Stimulated activated CD4-positive, alpha-beta T cell treated with anti-CD3 and anti-CD28 coated beads, Interleukin-2, amount 100 ng/mL, for 24 hours (primary cell): ENCODE measurements around the gene PAFAH1B1.
A peak's percentile ranks its signal among the peaks of the same experiment; 100 is the strongest.
"Not testable (repeated sequence)": the region's sequence is repeated elsewhere in the genome, so short reads cannot be mapped to it uniquely, and the experiment has no call there.

ENCODE experiments used
- DNase-seq, 2 donors: peaks; one replicate each; pipeline ENCODE4 v3.0.0-alpha.2; 2020

PAFAH1B1 gene

GRCh38 chr17:2690165-2691068, 97.0 kb downstream of the PAFAH1B1 start:
- DNase-seq, result no peak

DNA sequence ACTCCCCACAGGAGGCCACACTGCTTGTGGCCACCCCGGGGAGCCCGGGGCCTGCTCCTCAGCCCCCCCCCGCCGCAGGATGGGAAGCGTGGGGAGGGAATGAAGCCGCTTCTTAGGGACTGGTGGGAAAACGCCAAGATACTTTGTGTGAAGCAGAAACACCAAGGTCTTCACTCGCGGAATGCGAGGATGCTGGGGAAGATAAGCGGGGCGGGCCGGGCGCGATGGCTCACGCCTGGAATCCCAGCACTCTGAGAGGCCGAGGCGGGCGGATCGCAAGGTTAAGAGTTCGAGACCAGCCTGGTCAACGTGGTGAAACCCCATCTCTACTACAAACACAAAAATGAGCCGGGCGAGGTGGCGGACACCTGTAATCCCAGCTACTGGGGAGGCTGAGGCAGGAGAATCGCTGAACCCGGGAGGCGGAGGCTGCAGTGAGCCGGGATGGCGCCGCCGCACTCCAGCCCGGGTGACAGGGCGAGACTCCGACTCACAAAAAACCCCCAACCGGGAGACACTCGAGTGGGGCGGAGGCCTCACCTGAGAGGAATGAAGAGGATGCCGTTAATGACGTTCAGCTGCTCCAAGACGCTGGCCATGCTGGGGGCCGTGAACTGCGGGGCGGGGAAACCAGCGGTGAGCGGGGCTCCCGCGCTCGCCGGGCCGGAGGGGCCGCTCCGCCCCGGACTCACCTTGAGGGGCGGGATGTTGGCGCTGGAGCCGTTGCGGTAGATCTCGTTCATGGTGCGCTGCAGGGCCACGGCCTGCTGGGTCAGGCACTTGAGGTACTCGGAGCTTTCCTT, 97.8 kb downstream of the PAFAH1B1 start:
- no peak for DNase-seq

- DNase-seq, result peak in 1 of 2 donors; percentile 15
Measured at GRCh38 chr17:2691965-2692780, 98.7 kb downstream of the PAFAH1B1 start.

GRCh38 chr17:2692781-2693135, 99.3 kb downstream of the PAFAH1B1 start:
- DNase-seq, result peak in 1 of 2 donors; percentile 8

- DNase-seq, result peak in 1 of 2 donors; percentile 13
Measured at GRCh38 chr17:2693561-2694380, 100.3 kb downstream of the PAFAH1B1 start.

DNA sequence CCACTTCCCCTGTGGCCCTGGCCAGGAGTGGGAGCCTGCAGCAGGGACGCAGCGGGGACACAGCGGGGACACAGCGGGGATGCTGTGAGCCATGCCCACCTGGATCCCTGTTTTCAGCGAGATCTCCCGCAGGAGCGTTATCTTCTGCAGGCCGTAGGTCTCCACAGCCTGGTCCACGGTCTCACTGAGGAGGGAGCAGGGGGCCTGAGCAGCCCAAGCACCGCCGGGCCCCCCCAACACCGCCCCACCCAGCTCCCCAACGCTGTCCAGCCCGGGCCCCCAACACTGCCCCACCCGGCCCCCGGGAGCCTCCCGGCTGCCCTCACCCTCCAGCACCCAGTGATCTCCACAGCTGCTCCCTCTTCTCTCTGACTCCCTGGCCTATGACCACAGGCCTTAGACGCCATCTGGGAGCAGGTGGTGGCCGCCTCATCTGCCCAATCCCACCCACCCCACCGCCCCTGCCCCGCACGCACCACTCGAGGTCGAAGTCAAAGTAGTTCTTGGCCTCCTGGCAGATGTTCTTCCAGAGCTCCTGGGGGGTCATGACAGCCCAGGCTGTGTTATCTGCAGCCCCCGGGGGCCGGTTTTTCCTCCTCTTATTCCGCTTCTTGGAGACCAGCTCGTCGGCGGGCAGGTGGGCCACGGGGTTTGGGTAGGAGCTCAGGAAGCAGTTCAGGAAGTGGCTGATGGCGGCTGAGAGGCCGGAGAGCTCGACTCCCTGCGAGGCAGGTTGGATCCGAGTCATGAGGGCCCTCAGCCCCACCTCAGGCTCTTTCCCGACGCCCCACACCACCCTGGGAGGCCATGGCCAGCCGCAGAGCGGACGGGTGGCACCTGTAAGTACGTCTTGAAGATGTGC, 101.2 kb downstream of the PAFAH1B1 start:
- no peak for DNase-seq

DNA sequence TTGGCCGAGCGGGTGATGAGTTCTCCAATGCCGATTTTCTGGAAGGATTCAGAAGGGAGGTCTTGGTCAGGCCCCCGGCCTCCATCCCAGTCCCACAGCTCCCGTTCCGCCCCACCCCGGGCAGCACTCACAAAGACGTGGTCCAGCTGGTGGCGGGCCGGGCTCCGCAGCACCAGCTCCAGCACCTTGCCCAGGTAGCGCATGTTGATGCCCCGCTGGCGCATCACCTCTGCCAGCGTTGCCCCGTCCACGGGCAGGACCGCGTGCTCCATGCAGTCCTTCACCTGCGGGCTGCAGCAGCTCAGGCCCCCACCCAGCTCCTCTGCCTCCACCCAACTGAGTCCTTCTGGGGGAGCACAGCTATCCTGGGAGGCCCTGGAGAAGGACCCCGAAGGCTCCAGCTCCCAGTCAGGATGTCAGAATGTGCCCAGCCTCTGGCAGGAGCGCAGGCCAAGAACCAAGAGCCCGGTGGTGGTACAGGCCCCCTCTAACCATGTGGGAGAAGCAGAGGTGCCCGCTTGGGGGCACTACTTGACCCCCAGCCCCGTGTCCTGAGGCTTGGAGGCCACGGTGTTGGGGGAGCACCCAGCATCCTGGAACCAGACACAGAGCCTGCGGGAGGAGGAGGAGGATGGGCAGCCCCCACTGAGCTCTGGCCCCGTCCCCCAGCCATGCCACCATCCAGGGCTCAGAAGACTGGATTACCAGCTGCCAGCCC, 101.9 kb downstream of the PAFAH1B1 start:
- peak in 1 of 2 donors; percentile 15 for DNase-seq

GRCh38 chr17:2695961-2696760, 102.7 kb downstream of the PAFAH1B1 start:
- peak in 1 of 2 donors; percentile 8 for DNase-seq

- no peak for DNase-seq
Measured at GRCh38 chr17:2697611-2698162, 104.2 kb downstream of the PAFAH1B1 start.

DNA sequence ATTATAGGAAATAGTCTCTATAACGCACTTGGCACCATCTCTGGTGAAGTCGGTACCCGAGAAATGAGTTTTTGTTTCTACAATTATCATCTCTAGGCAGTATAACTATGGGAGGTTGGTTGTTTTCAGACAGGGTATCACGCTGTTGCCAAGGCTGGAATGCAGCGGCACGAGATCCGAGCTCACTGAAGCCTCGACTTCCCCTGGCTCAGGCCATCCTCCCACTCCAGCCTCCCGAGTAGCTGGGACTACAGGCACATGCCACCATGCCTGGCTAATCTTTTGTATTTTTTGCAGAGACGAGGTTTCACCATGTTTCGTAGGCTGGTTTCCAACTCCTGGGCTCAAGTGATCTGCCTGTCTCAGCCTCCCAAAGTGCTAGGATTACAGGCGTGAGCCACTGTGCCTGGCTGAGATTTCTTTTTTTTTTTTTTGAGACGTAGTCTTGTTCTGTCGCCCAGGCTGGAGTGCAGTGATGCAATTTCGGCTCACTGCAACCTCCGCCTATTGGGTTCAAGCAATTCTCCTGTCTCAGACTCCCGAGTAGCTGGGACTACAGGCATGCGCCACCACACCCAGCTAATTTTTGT, 105.9 kb downstream of the PAFAH1B1 start:
- DNase-seq, result not testable (repeated sequence)

DNA sequence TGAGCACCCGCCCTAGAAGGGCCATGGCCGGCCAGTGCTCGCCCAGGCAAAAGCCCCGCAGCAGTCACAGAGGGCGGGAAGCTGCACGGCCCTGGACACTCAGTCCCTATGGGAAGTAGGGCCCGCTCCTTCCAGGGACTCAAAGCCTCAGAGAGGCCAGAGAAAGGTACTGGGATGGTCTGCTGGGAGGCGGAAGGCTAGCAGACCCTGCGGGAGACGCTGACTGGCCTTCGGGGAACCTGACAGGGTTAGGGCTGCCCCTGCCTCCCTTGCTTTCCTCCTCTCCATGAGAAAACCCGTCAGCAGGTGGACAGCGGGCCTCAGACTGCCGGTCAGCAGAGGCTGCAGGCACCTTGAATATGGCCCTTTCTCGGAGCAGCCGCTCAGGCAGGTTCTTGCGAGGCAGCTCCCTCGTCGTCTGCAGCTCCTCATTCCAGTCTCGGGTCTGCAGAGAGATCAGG, 106.6 kb downstream of the PAFAH1B1 start:
- no peak for DNase-seq

DNA sequence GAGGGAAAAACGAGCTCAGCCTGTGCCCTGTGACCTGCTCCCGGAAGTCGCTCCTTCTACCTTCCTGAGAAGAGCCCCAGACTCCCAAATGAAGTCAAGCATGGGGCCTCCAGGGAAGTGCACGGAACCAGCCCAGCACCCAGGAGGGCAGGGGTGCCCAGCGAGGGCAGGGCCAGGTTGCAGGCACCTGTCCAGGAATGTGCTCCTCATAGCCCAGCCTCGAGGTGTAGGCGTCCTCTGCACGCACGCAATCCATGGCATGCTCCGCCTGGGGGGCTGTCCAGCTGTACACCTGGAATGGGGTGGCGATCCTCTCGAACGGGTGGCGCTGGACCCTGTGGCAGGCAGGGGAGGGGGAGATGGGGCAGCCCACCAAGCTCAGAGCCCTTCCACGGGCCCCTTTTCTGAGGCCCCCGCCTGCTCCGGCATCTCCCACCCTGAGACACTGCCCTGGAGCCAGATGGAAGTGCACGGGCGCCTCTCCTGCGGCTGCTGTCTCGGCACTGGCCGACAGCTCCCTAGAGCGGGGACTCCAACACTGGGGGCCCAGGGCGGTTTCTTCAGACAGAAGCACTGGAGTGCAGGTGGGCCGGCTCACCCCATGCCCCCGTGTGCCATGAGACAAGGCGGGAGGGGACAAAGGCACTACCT, 107.2 kb downstream of the PAFAH1B1 start:
- DNase-seq, result no peak

GRCh38 chr17:2701161-2701995, 107.9 kb downstream of the PAFAH1B1 start:
- DNase-seq, result no peak

GRCh38 chr17:2701996-2702741, 108.7 kb downstream of the PAFAH1B1 start:
- DNase-seq, result no peak

DNA sequence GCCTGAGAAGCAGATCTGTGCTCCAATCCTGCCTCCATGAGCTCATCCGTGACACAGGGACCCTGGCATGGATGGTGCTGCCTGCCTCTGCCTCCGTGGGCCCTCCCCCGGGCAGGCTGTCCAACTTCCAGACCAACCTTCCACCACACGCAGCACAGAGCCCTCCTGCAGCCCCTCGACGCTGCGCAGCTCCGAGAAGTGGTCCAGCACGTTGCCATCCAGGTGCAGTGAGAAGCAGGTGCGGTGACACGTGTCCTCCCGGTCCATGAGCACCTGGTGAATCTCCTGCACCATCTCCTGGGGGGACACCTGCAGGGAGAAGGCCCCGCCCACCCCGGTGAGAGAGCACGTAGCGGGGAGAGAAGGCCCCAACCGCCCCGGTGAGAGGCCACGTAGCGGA, 109.7 kb downstream of the PAFAH1B1 start:
- no peak for DNase-seq

GRCh38 chr17:2703606-2704005, 110.2 kb downstream of the PAFAH1B1 start:
- no peak for DNase-seq
